KOPT-K1 (cell line): ENCODE results near the gene NEAT1.

ENCODE experiments used
- H3K27ac ChIP-seq: fragments of 200-600 bp; sonication (generic); 2 replicates; pipeline ENCODE4 v1.5.1; 2016; ENCODE audit warnings: antibody characterized with exemption, mild to moderate bottlenecking, low read depth, low read length; ENCODE audit not compliant: poor library complexity, severe bottlenecking
- H3K36me3 ChIP-seq: fragments of 200-600 bp; sonication (generic); 2 replicates; pipeline ENCODE4 v1.5.1; 2017; ENCODE audit warnings: antibody characterized with exemption, mild to moderate bottlenecking, low read length, moderate library complexity; ENCODE audit not compliant: insufficient read depth
- H3K9me3 ChIP-seq: fragments of 200-600 bp; sonication (generic); 2 replicates; pipeline ENCODE4 v1.5.1; 2017; ENCODE audit warnings: antibody characterized with exemption, low read length, mild to moderate bottlenecking; ENCODE audit not compliant: insufficient read depth, poor library complexity, severe bottlenecking

NEAT1 gene

GRCh38 chr11:65422633-65423515 lies at the start of gene NEAT1:
NEAT1 (plus strand) TSS chr11:65422798.
- peaks cover 30% of the 10 kb centered on the region for H3K36me3 ChIP-seq
- peak within 1 kb of the TSS; percentile 99 for H3K27ac ChIP-seq
- no peaks in the 10 kb centered on the region for H3K9me3 ChIP-seq

- no peak overlapping the region for H3K27ac ChIP-seq
- H3K36me3 ChIP-seq, result no peaks in the 10 kb centered on the region
Observed at GRCh38 chr11:65373839-65374580, 48.6 kb upstream of the NEAT1 start.

GRCh38 chr11:65375012-65375411 lies 47.6 kb upstream of the NEAT1 start:
- no peaks in the 10 kb centered on the region for H3K9me3 ChIP-seq
- no peak overlapping the region for H3K27ac ChIP-seq
- no peaks in the 10 kb centered on the region for H3K36me3 ChIP-seq

More at GRCh38 chr11:65373839-65374580, 48.6 kb upstream of the NEAT1 start:
- H3K9me3 ChIP-seq, result no peaks in the 10 kb centered on the region

- Histone ChIP-seq H3K9me3 (no peaks in the 10 kb centered on the region), H3K36me3 (no peaks in the 10 kb centered on the region), H3K27ac (no peak overlapping the region)
Observed at GRCh38 chr11:65376138-65376713, 46.4 kb upstream of the NEAT1 start.

- Histone ChIP-seq H3K9me3 (no peaks in the 10 kb centered on the region), H3K27ac (no peak overlapping the region), H3K36me3 (no peaks in the 10 kb centered on the region)
Observed at GRCh38 chr11:65377036-65377435, 45.6 kb upstream of the NEAT1 start.

- no peaks in the 10 kb centered on the region for H3K9me3 ChIP-seq
- no peaks in the 10 kb centered on the region for H3K36me3 ChIP-seq
- H3K27ac ChIP-seq, result no peak overlapping the region
Observed at GRCh38 chr11:65377777-65378176, 44.8 kb upstream of the NEAT1 start.

GRCh38 chr11:65378208-65378927 lies 44.2 kb upstream of the NEAT1 start:
- no peaks in the 10 kb centered on the region for H3K9me3 ChIP-seq
- H3K27ac ChIP-seq, result no peak overlapping the region
- no peaks in the 10 kb centered on the region for H3K36me3 ChIP-seq

- Histone ChIP-seq H3K36me3 (no peaks in the 10 kb centered on the region), H3K27ac (no peak overlapping the region), H3K9me3 (no peaks in the 10 kb centered on the region)
Observed at GRCh38 chr11:65378928-65379638, 43.5 kb upstream of the NEAT1 start.

GRCh38 chr11:65379698-65380459 lies 42.7 kb upstream of the NEAT1 start:
- Histone ChIP-seq H3K36me3 (no peaks in the 10 kb centered on the region), H3K27ac (no peak overlapping the region), H3K9me3 (no peaks in the 10 kb centered on the region)

GRCh38 chr11:65380460-65381119 lies 42.0 kb upstream of the NEAT1 start:
- no peak overlapping the region for H3K27ac ChIP-seq
- no peaks in the 10 kb centered on the region for H3K9me3 ChIP-seq
- no peaks in the 10 kb centered on the region for H3K36me3 ChIP-seq

- no peaks in the 10 kb centered on the region for H3K36me3 ChIP-seq
- peak overlapping the region; percentile 82 for H3K27ac ChIP-seq
- H3K9me3 ChIP-seq, result no peaks in the 10 kb centered on the region
Observed at GRCh38 chr11:65381716-65382032, 40.9 kb upstream of the NEAT1 start.

GRCh38 chr11:65382033-65382803 lies 40.4 kb upstream of the NEAT1 start, which contains the start of gene SLC25A45:
SLC25A45 (minus strand) TSS chr11:65382646; CDS start chr11:65381951, 695 bp downstream.
- Histone ChIP-seq H3K27ac (peak within 1 kb of the TSS; percentile 82), H3K9me3 (no peaks in the 10 kb centered on the region), H3K36me3 (no peaks in the 10 kb centered on the region)
